Measurements from ENCODE around the gene ATG5.
"Not testable (repeated sequence)": the region's sequence is repeated elsewhere in the genome, so short reads cannot be mapped to it uniquely, and the experiment has no call there.

ATG5 gene

GRCh38 chr6:106244931-106245330 lies 80.6 kb downstream of the ATG5 start:
- no peaks in the 10 kb centered on the region for H3K9me3 ChIP-seq
- DNase-seq (ENCODE audit: low spot score in 2 of 2), result no peak
- in situ Hi-C loops (cut with MboI; ENCODE audit: low sequenced_read_pairs), result no loop called here
- H3K27me3 ChIP-seq (ENCODE audit: low read depth), result no peaks in the 10 kb centered on the region
- H3K4me3 ChIP-seq, result no peak overlapping the region
- H3K4me1 ChIP-seq, result no peaks in the 10 kb centered on the region; the same call in 1 of the 2 replicates
- no peaks in the 10 kb centered on the region; the same call in none of the 2 replicates for H3K36me3 ChIP-seq (replicated peaks)

GRCh38 chr6:106244521-106244920 lies 81.0 kb downstream of the ATG5 start:
- H3K27me3 ChIP-seq (ENCODE audit: low read depth), result no peaks in the 10 kb centered on the region
- in situ Hi-C loops (cut with MboI; ENCODE audit: low sequenced_read_pairs), result no loop called here
- H3K4me1 ChIP-seq, result no peaks in the 10 kb centered on the region; the same call in 1 of the 2 replicates

DNA sequence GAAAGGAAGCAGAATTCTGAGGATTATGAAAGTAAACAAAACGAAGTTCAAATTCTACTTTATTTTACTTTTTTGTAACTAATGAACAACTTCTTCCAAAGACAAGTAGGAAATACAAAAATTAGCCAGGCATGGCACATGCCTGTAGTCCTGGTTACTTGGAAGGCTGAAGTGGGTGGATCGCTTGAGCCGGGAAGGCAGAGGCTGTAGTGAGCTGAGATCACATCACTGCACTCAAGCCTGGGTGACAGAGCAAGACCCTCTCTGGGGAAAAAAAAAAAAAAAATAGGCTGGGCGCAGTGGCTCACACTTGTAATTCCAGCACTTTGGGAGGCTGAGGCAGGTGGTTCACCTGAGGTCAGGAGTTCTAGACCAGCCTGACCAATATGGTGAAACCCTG lies 82.3 kb downstream of the ATG5 start:
- no peak overlapping the region for H3K4me3 ChIP-seq
- no peaks in the 10 kb centered on the region; the same call in none of the 2 replicates for H3K36me3 ChIP-seq (replicated peaks)
- DNase-seq (ENCODE audit: low spot score in 2 of 2), result no peak
- no peaks in the 10 kb centered on the region for H3K27me3 ChIP-seq (ENCODE audit: low read depth)
- no peaks in the 10 kb centered on the region; the same call in 1 of the 2 replicates for H3K4me1 ChIP-seq
- in situ Hi-C loops (cut with MboI; ENCODE audit: low sequenced_read_pairs), result no loop called here
- H3K9me3 ChIP-seq, result no peaks in the 10 kb centered on the region

More at GRCh38 chr6:106244521-106244920, 81.0 kb downstream of the ATG5 start:
- Histone ChIP-seq H3K36me3 (replicated peaks) (no peaks in the 10 kb centered on the region; the same call in none of the 2 replicates), H3K4me3 (no peak overlapping the region), H3K9me3 (no peaks in the 10 kb centered on the region)
- DNase-seq (ENCODE audit: low spot score in 2 of 2), result no peak

DNA sequence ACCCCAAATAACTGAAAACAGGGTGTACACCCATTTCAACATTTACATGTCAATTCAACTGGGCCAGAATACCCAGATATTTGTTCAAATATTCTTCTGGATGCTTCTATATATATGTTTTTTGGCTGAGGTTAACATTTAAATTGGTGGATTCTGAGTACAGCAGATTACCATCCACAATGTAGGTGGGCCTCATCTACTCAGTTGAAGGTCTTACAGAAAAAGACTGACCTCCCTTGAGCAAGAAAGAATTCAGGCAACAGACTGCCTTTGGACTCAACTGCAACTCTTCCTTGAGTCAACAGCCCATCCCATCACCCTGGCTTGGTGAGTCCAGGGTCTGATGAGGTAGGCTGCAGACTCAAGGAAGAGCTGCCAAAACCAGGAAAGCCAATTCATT lies 84.1 kb downstream of the ATG5 start:
- Histone ChIP-seq H3K4me1 (no peaks in the 10 kb centered on the region; the same call in 1 of the 2 replicates), H3K4me3 (no peak overlapping the region), H3K27me3 (ENCODE audit: low read depth) (no peaks in the 10 kb centered on the region), H3K9me3 (no peaks in the 10 kb centered on the region), H3K36me3 (replicated peaks) (no peaks in the 10 kb centered on the region; the same call in none of the 2 replicates)
- no peak for DNase-seq (ENCODE audit: low spot score in 2 of 2)
- in situ Hi-C loops (cut with MboI; ENCODE audit: low sequenced_read_pairs), result no loop called here

DNA sequence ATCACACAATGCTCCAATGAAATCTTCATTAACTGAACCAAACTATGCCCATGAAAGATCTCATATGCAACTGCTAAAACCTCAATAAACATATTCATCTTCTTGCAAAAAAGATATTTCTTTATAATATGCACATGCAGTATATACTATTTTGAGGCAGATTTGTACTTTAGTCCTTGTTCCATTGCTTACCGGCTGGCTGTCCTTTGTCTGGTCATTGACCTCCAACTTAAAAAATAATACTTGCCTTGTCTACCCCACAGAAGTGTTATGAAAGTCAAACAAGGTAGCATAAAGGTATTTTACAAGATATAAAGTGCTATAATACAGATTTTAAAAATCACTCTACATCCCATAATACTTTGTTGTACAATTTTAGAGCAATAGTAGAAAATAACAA lies 88.3 kb downstream of the ATG5 start:
- no peaks in the 10 kb centered on the region for H3K9me3 ChIP-seq
- in situ Hi-C loops (cut with MboI; ENCODE audit: low sequenced_read_pairs), result no loop called here
- no peaks in the 10 kb centered on the region for H3K27me3 ChIP-seq (ENCODE audit: low read depth)
- no peak for DNase-seq (ENCODE audit: low spot score in 2 of 2)
- no peaks in the 10 kb centered on the region; the same call in 1 of the 2 replicates for H3K36me3 ChIP-seq (replicated peaks)
- H3K4me1 ChIP-seq, result no peaks in the 10 kb centered on the region
- no peak overlapping the region for H3K4me3 ChIP-seq

- H3K36me3 ChIP-seq (replicated peaks); H3K4me1 ChIP-seq; H3K27me3 ChIP-seq (ENCODE audit: low read depth); H3K9me3 ChIP-seq; DNase-seq (ENCODE audit: low spot score in 2 of 2); H3K4me3 ChIP-seq; in situ Hi-C loops (cut with MboI; ENCODE audit: low sequenced_read_pairs): not testable (repeated sequence)
Measured at GRCh38 chr6:106229876-106230445, 95.6 kb downstream of the ATG5 start.

GRCh38 chr6:106227612-106228507 lies 97.7 kb downstream of the ATG5 start:
- Histone ChIP-seq H3K4me3 (no peak overlapping the region), H3K9me3 (no peaks in the 10 kb centered on the region), H3K4me1 (no peaks in the 10 kb centered on the region), H3K27me3 (ENCODE audit: low read depth) (no peaks in the 10 kb centered on the region), H3K36me3 (replicated peaks) (0 out of 2 replicates have a peak, but pooled peaks cover 3% of the 10 kb centered on the region)
- in situ Hi-C loops (cut with MboI; ENCODE audit: low sequenced_read_pairs), result no loop called here
- no peak for DNase-seq (ENCODE audit: low spot score in 2 of 2)

DNA sequence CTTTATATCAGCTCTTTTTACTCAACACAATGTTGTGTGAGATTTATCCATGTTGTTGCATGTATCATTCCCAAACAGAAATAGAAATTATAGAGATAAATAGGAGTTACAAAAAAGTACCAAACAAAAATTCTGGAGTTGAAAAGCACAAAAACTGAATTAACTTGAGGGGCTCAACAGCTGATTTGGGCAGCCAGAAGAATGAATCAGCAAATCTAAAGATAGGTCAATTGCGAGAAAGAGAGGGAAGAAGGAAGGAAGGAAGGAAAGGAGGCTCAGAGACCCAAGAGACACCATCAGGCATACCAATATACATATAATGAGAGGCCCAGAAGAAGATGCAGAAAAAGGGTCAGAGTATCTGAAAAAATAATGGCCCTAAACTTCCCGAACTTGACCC lies 98.9 kb downstream of the ATG5 start:
- H3K9me3 ChIP-seq, result no peaks in the 10 kb centered on the region
- H3K4me3 ChIP-seq, result no peak overlapping the region
- no peak for DNase-seq (ENCODE audit: low spot score in 2 of 2)
- H3K36me3 ChIP-seq (replicated peaks), result 0 out of 2 replicates have a peak, but pooled peaks cover 3% of the 10 kb centered on the region
- no peaks in the 10 kb centered on the region for H3K4me1 ChIP-seq
- H3K27me3 ChIP-seq (ENCODE audit: low read depth), result no peaks in the 10 kb centered on the region
- in situ Hi-C loops (cut with MboI; ENCODE audit: low sequenced_read_pairs), result no loop called here

GRCh38 chr6:106225581-106225980 lies 100.0 kb downstream of the ATG5 start:
- no peaks in the 10 kb centered on the region for H3K27me3 ChIP-seq (ENCODE audit: low read depth)
- no peaks in the 10 kb centered on the region for H3K9me3 ChIP-seq
- no peak for DNase-seq (ENCODE audit: low spot score in 2 of 2)
- H3K36me3 ChIP-seq (replicated peaks), result 0 out of 2 replicates have a peak, but pooled peaks cover 3% of the 10 kb centered on the region
- in situ Hi-C loops (cut with MboI; ENCODE audit: low sequenced_read_pairs), result no loop called here
- H3K4me3 ChIP-seq, result no peak overlapping the region
- no peaks in the 10 kb centered on the region for H3K4me1 ChIP-seq

- Histone ChIP-seq H3K27me3 (ENCODE audit: low read depth) (no peaks in the 10 kb centered on the region), H3K4me1 (no peaks in the 10 kb centered on the region), H3K9me3 (no peaks in the 10 kb centered on the region), H3K36me3 (replicated peaks) (0 out of 2 replicates have a peak, but pooled peaks cover 3% of the 10 kb centered on the region), H3K4me3 (no peak overlapping the region)
- DNase-seq (ENCODE audit: low spot score in 2 of 2), result peak; percentile 63 to 75
- in situ Hi-C loops (cut with MboI; ENCODE audit: low sequenced_read_pairs), result loop anchor here (25.0 kb wide), 1 partner anchor 736 kb away; no protein-coding TSS in a partner anchor
Measured at GRCh38 chr6:106223300-106223930, 102.1 kb downstream of the ATG5 start.

- no peak overlapping the region for H3K4me3 ChIP-seq
- DNase-seq (ENCODE audit: low spot score in 2 of 2), result no peak
- no peaks in the 10 kb centered on the region for H3K4me1 ChIP-seq
- 0 out of 2 replicates have a peak, but pooled peaks cover 3% of the 10 kb centered on the region for H3K36me3 ChIP-seq (replicated peaks)
- H3K27me3 ChIP-seq (ENCODE audit: low read depth), result no peaks in the 10 kb centered on the region
- in situ Hi-C loops (cut with MboI; ENCODE audit: low sequenced_read_pairs), result loop anchor here (25.0 kb wide), 1 partner anchor 733 kb away; no protein-coding TSS in a partner anchor
- no peaks in the 10 kb centered on the region for H3K9me3 ChIP-seq
Measured at GRCh38 chr6:106220485-106220884, 105.1 kb downstream of the ATG5 start.

GRCh38 chr6:106216527-106216926 lies 109.0 kb downstream of the ATG5 start:
- Histone ChIP-seq H3K4me1 (peaks cover 16% of the 10 kb centered on the region), H3K27me3 (ENCODE audit: low read depth) (no peaks in the 10 kb centered on the region), H3K9me3 (no peaks in the 10 kb centered on the region), H3K4me3 (no peak overlapping the region), H3K36me3 (replicated peaks) (no peaks in the 10 kb centered on the region)
- in situ Hi-C loops (cut with MboI; ENCODE audit: low sequenced_read_pairs), result loop anchor here (25.0 kb wide), 1 partner anchor 729 kb away; no protein-coding TSS in a partner anchor
- no peak for DNase-seq (ENCODE audit: low spot score in 2 of 2)

DNA sequence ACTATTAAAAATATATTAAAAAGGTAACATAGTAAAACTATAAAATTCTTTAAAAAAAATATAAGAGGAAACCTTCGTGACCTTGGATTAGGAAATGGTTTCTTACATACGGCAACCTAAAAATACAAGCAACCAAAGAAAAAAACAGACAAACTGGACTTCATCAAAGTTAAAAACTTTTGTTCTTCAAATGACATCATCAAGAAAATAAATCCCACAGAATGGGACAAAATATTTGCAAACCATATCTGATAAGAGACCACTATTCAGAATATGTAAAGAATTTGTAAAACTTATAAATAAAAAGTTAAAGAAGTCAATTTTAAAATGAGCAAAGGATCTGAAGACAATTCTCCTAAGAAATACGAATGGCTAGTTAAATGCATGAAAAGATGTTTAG lies 110.0 kb downstream of the ATG5 start:
- H3K27me3 ChIP-seq (ENCODE audit: low read depth), result no peaks in the 10 kb centered on the region
- H3K4me1 ChIP-seq, result peaks cover 16% of the 10 kb centered on the region
- H3K4me3 ChIP-seq, result no peak overlapping the region
- no peak for DNase-seq (ENCODE audit: low spot score in 2 of 2)
- in situ Hi-C loops (cut with MboI; ENCODE audit: low sequenced_read_pairs), result loop anchor here (25.0 kb wide), 1 partner anchor 728 kb away; no protein-coding TSS in a partner anchor
- H3K9me3 ChIP-seq, result no peaks in the 10 kb centered on the region
- H3K36me3 ChIP-seq (replicated peaks), result no peaks in the 10 kb centered on the region

Data from HAP-1 (cell line).